Measurements from ENCODE around the gene CCDC138. TPM values are rescaled to one million over a fixed set of nuclear protein-coding genes. Genes with fewer than 3 reads are reported as not detected.
A peak's percentile ranks its signal among the peaks of the same experiment; 100 is the strongest.

Gene CCDC138
- total and polyA plus RNA-seq, 7 donors = 0.39 to 2.4 (median 1.5) TPM

DNA sequence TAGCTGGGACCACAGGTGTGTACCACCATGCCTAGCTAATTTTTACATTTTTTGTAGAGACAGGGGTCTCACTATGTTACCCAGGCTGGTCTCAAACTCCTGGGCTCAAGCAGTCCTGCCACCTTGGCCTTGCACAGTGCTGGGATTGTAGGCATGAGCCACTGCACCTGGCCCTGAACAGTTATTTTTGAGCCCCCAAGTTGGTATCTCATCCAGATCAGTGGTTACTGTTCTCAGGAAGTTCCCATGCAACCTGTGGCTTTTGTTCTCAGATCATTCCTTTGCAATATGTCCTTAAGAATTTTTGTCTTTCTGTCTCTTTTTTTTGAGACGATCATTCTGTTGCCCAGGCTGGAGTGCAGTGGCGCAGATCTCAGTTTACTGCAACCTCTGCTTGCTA, 7.7 kb upstream of the CCDC138 start:
- TF ChIP-seq, protein P1, sequence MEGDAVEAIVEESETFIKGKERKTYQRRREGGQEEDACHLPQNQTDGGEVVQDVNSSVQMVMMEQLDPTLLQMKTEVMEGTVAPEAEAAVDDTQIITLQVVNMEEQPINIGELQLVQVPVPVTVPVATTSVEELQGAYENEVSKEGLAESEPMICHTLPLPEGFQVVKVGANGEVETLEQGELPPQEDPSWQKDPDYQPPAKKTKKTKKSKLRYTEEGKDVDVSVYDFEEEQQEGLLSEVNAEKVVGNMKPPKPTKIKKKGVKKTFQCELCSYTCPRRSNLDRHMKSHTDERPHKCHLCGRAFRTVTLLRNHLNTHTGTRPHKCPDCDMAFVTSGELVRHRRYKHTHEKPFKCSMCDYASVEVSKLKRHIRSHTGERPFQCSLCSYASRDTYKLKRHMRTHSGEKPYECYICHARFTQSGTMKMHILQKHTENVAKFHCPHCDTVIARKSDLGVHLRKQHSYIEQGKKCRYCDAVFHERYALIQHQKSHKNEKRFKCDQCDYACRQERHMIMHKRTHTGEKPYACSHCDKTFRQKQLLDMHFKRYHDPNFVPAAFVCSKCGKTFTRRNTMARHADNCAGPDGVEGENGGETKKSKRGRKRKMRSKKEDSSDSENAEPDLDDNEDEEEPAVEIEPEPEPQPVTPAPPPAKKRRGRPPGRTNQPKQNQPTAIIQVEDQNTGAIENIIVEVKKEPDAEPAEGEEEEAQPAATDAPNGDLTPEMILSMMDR (IDR thresholded peaks at IDR 0.05) = no peak
- WGBS, 3 donors = 62 to 95% (median 87%) methylated on average over 2 of the region's 2 CpGs
- Histone ChIP-seq H3K4me3 (no peak overlapping the region), H3K9me3 (no peaks in the 10 kb centered on the region), H3K27me3 (ENCODE audit: insufficient read depth in 3 of 3, low read length in 2 of 3) (no peaks in the 10 kb centered on the region), H3K27ac (no peak overlapping the region), H3K36me3 (ENCODE audit: insufficient read depth in 1 of 2, low read depth in 1 of 2) (peaks cover 4 to 98% of the 10 kb centered on the region in 2 donors), H3K4me1 (no peaks in the 10 kb centered on the region)
- ATAC-seq (no peak), DNase-seq (no peak)
- intact Hi-C loops (cut with DNase I) = loop anchor here in 1 of 2 donors (5.0 kb wide), 1 partner anchor 97 kb away; no protein-coding TSS in a partner anchor

DNA sequence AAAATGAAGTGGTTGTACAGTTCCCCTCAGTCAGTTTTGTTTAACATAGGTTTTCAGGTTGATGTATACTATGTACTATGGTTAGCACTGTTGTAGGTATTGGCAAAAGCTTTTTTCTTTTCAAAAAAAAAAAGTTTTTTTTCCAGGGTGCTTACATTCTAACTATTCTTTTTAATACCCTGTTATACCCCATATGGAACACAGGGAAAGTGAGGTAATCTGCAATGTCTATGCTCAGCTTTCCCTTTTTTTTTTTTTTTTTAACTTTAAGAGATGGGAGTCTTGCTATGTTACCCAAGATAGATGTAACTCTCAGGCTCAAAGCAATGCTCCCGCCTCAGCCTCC, 590 bp upstream of the CCDC138 start:
- DNase-seq = no peak
- ATAC-seq = peak in 3 of 4 donors; percentile 1 to 4 (median 2)
- Histone ChIP-seq H3K27ac (peak overlapping the region; percentile 67), H3K4me1 (peaks cover 6% of the 10 kb centered on the region), H3K4me3 (peak overlapping the region; percentile 88), H3K27me3 (ENCODE audit: insufficient read depth in 3 of 3, low read length in 2 of 3) (no peaks in the 10 kb centered on the region), H3K9me3 (no peaks in the 10 kb centered on the region), H3K36me3 (ENCODE audit: insufficient read depth in 1 of 2, low read depth in 1 of 2) (peaks cover 0 to 56% of the 10 kb centered on the region in 2 donors)
- 0 to 2% (median 0%) methylated on average over 1 of the region's 1 CpG for WGBS, 3 donors
- TF ChIP-seq, protein P1 (IDR thresholded peaks at IDR 0.05) = no peak
- intact Hi-C loops (cut with DNase I) = no loop called here

DNA sequence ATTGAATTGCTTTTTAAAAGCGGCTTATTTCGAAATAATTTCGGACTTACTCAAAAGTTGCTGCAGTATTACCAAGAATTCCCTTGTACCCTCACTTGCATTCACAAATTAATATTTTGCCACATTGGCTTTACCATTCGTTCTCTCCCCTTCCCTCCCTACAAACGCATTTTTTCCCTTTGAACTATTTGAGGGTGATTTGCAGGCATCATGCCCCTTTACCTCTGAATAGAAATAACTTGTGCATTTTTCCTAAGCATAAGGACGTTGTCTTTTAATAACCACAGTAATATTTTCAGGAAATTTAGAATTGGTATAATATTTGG, 608 bp downstream of the CCDC138 start:
- DNase-seq = no peak
- WGBS, 3 donors = 7 to 12% (median 10%) methylated on average over 6 of the region's 6 CpGs
- H3K4me1 ChIP-seq = peaks cover 6% of the 10 kb centered on the region
- no peak for ATAC-seq
- H3K4me3 ChIP-seq = peak overlapping the region; percentile 88
- H3K27me3 ChIP-seq (ENCODE audit: insufficient read depth in 3 of 3, low read length in 2 of 3) = no peaks in the 10 kb centered on the region
- peaks cover 0 to 56% of the 10 kb centered on the region in 2 donors for H3K36me3 ChIP-seq (ENCODE audit: insufficient read depth in 1 of 2, low read depth in 1 of 2)
- intact Hi-C loops (cut with DNase I) = no loop called here
- H3K27ac ChIP-seq = peak overlapping the region; percentile 67
- H3K9me3 ChIP-seq = no peaks in the 10 kb centered on the region
- TF ChIP-seq, protein P1 (IDR thresholded peaks at IDR 0.05) = no peak

DNA sequence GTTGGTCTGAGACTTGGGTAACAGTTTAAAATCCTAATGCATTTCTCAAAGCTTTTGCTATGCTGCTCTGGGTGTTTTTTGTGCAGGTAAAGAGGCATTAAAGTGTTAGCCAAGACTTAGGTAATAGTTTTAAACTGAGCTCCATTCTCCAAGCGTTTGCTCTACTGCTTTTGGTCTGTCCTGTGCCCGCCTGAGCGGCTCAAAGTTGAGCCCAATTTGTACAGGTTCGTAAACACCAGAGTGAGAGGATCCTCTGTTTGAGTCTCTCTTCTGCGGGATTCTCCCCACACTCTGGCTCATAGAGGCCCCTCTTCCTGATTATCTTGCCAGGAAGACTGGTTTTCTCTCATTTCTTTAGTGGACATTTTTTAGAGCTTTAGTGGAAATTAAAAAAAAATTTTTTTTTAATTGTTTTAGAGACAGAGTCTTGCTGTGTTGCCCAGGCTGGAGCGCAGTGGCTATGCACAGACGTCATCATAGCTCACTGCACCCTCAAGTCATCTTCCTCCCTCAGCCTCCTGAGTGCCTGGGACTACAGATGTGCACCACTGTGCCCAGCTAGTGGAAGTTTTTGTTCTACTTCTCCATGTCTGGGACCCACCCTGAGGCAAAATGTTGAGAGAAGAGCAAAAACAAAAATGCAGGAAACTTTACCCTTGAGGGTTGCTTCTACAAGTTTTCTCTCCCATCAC, 16.6 kb downstream of the CCDC138 start:
- 90 to 92% (median 92%) methylated on average over 7 of the region's 7 CpGs for WGBS, 3 donors
- TF ChIP-seq, protein P1 (IDR thresholded peaks at IDR 0.05) = no peak
- intact Hi-C loops (cut with DNase I) = no loop called here
- DNase-seq (no peak), ATAC-seq (no peak)
- no peaks in the 10 kb centered on the region for H3K27me3 ChIP-seq (ENCODE audit: insufficient read depth in 3 of 3, low read length in 2 of 3)
- no peaks in the 10 kb centered on the region for H3K9me3 ChIP-seq
- no peak overlapping the region for H3K4me3 ChIP-seq
- no peak overlapping the region for H3K27ac ChIP-seq
- H3K36me3 ChIP-seq (ENCODE audit: insufficient read depth in 1 of 2, low read depth in 1 of 2) = peaks cover 3 to 24% of the 10 kb centered on the region in 2 donors
- H3K4me1 ChIP-seq = no peaks in the 10 kb centered on the region

GRCh38 chr2:108805032-108805431, 18.5 kb downstream of the CCDC138 start:
- TF ChIP-seq, protein P1 (IDR thresholded peaks at IDR 0.05) = no peak
- intact Hi-C loops (cut with DNase I) = no loop called here
- Histone ChIP-seq H3K4me1 (no peaks in the 10 kb centered on the region), H3K27ac (no peak overlapping the region), H3K27me3 (ENCODE audit: insufficient read depth in 3 of 3, low read length in 2 of 3) (no peaks in the 10 kb centered on the region), H3K4me3 (no peak overlapping the region), H3K9me3 (peaks cover 6% of the 10 kb centered on the region), H3K36me3 (ENCODE audit: insufficient read depth in 1 of 2, low read depth in 1 of 2) (peaks cover 0 to 24% of the 10 kb centered on the region in 2 donors)
- no peak for DNase-seq
- 93 to 96% (median 95%) methylated on average over 1 of the region's 1 CpG for WGBS, 3 donors
- ATAC-seq = no peak

Data from psoas muscle (tissue), 8 donors.